Measurements from ENCODE around the gene NRCAM.

The NRCAM gene

DNA sequence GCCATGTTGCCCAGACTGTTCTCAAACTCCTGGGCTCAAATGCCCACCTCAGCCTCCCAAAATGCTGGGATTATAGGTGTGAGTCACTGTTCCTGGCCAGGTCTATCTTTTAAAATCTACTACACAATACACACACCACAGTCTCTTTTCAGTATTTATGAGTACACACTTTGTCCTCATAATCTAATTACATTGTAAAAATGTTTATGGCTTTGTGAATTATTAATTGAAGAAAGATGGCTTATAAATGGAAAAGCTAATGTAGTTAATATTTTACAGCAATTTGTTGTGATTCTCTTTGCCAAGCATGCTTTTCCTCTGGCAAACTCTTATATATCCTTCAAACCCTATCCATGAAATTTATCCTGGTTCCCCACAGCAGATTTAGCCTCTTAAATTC lies 348.1 kb downstream of the NRCAM start:
- ATAC-seq: no peak
- peak; percentile 76; the same call in 1 of the 2 replicates for TF ChIP-seq ZFP3 (CRISPR knock-in tag; IDR thresholded peaks at IDR 0.05)
- TF ChIP-seq, protein P1, sequence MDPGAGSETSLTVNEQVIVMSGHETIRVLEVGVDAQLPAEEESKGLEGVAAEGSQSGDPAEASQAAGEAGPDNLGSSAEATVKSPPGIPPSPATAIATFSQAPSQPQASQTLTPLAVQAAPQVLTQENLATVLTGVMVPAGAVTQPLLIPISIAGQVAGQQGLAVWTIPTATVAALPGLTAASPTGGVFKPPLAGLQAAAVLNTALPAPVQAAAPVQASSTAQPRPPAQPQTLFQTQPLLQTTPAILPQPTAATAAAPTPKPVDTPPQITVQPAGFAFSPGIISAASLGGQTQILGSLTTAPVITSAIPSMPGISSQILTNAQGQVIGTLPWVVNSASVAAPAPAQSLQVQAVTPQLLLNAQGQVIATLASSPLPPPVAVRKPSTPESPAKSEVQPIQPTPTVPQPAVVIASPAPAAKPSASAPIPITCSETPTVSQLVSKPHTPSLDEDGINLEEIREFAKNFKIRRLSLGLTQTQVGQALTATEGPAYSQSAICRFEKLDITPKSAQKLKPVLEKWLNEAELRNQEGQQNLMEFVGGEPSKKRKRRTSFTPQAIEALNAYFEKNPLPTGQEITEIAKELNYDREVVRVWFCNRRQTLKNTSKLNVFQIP (CRISPR knock-in tag; IDR thresholded peaks at IDR 0.05; ENCODE audit: borderline replicate concordance, low read depth): no peak

DNA sequence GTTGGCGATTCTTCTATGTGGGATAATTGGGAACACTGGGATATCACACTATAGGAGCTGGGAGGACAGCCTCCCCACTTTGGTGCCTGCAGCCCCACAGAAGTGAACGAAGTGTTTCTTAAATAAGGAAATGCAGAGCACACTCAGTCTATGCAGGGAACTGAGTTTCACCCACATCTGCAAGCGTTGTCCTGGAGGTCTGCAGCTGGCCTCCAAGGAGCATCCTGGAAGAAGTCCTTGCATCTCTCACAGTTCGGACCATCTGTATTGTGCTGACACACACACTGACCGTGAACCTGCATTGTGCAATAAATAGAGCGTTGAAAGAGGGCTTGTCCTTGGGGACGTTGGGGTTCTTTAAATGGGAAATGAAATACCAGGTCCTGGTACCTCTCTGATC lies 351.9 kb downstream of the NRCAM start:
- no peak for ATAC-seq
- TF ChIP-seq ARNTL (CRISPR knock-in tag; IDR thresholded peaks at IDR 0.05; ENCODE audit: borderline replicate concordance, low read depth): no peak
- no peak for TF ChIP-seq OSR1 (CRISPR knock-in tag; IDR thresholded peaks at IDR 0.05)
- TF ChIP-seq ZNF565 (CRISPR knock-in tag; conservative IDR thresholded peaks at IDR 0.05; ENCODE audit: low read depth): no peak
- no peak for TF ChIP-seq PPARA (CRISPR knock-in tag; IDR thresholded peaks at IDR 0.05; ENCODE audit: borderline replicate concordance)
- TF ChIP-seq ZFP3 (CRISPR knock-in tag; IDR thresholded peaks at IDR 0.05): no peak
- TF ChIP-seq, protein P2, sequence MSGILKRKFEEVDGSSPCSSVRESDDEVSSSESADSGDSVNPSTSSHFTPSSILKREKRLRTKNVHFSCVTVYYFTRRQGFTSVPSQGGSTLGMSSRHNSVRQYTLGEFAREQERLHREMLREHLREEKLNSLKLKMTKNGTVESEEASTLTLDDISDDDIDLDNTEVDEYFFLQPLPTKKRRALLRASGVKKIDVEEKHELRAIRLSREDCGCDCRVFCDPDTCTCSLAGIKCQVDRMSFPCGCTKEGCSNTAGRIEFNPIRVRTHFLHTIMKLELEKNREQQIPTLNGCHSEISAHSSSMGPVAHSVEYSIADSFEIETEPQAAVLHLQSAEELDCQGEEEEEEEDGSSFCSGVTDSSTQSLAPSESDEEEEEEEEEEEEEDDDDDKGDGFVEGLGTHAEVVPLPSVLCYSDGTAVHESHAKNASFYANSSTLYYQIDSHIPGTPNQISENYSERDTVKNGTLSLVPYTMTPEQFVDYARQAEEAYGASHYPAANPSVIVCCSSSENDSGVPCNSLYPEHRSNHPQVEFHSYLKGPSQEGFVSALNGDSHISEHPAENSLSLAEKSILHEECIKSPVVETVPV (CRISPR knock-in tag; IDR thresholded peaks at IDR 0.05): no peak
- no peak for TF ChIP-seq ISL1 (CRISPR knock-in tag; IDR thresholded peaks at IDR 0.05)
- TF ChIP-seq TOX (CRISPR knock-in tag; IDR thresholded peaks at IDR 0.05; ENCODE audit: borderline replicate concordance): no peak
- no peak for TF ChIP-seq TCF4 (CRISPR knock-in tag; IDR thresholded peaks at IDR 0.05; ENCODE audit: borderline replicate concordance)
- TF ChIP-seq RARB (CRISPR knock-in tag; IDR thresholded peaks at IDR 0.05): no peak
- TF ChIP-seq, protein P3, sequence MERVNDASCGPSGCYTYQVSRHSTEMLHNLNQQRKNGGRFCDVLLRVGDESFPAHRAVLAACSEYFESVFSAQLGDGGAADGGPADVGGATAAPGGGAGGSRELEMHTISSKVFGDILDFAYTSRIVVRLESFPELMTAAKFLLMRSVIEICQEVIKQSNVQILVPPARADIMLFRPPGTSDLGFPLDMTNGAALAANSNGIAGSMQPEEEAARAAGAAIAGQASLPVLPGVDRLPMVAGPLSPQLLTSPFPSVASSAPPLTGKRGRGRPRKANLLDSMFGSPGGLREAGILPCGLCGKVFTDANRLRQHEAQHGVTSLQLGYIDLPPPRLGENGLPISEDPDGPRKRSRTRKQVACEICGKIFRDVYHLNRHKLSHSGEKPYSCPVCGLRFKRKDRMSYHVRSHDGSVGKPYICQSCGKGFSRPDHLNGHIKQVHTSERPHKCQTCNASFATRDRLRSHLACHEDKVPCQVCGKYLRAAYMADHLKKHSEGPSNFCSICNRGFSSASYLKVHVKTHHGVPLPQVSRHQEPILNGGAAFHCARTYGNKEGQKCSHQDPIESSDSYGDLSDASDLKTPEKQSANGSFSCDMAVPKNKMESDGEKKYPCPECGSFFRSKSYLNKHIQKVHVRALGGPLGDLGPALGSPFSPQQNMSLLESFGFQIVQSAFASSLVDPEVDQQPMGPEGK (CRISPR knock-in tag; IDR thresholded peaks at IDR 0.05; ENCODE audit: borderline replicate concordance): no peak
- TF ChIP-seq, protein P1 (CRISPR knock-in tag; IDR thresholded peaks at IDR 0.05; ENCODE audit: borderline replicate concordance, low read depth): no peak
- TF ChIP-seq CSDC2 (CRISPR knock-in tag; IDR thresholded peaks at IDR 0.05): no peak
- TF ChIP-seq, protein P4, sequence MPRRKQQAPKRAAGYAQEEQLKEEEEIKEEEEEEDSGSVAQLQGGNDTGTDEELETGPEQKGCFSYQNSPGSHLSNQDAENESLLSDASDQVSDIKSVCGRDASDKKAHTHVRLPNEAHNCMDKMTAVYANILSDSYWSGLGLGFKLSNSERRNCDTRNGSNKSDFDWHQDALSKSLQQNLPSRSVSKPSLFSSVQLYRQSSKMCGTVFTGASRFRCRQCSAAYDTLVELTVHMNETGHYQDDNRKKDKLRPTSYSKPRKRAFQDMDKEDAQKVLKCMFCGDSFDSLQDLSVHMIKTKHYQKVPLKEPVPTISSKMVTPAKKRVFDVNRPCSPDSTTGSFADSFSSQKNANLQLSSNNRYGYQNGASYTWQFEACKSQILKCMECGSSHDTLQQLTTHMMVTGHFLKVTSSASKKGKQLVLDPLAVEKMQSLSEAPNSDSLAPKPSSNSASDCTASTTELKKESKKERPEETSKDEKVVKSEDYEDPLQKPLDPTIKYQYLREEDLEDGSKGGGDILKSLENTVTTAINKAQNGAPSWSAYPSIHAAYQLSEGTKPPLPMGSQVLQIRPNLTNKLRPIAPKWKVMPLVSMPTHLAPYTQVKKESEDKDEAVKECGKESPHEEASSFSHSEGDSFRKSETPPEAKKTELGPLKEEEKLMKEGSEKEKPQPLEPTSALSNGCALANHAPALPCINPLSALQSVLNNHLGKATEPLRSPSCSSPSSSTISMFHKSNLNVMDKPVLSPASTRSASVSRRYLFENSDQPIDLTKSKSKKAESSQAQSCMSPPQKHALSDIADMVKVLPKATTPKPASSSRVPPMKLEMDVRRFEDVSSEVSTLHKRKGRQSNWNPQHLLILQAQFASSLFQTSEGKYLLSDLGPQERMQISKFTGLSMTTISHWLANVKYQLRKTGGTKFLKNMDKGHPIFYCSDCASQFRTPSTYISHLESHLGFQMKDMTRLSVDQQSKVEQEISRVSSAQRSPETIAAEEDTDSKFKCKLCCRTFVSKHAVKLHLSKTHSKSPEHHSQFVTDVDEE (CRISPR knock-in tag; IDR thresholded peaks at IDR 0.05): no peak
- TF ChIP-seq ZNF70 (CRISPR knock-in tag; IDR thresholded peaks at IDR 0.05): no peak

DNA sequence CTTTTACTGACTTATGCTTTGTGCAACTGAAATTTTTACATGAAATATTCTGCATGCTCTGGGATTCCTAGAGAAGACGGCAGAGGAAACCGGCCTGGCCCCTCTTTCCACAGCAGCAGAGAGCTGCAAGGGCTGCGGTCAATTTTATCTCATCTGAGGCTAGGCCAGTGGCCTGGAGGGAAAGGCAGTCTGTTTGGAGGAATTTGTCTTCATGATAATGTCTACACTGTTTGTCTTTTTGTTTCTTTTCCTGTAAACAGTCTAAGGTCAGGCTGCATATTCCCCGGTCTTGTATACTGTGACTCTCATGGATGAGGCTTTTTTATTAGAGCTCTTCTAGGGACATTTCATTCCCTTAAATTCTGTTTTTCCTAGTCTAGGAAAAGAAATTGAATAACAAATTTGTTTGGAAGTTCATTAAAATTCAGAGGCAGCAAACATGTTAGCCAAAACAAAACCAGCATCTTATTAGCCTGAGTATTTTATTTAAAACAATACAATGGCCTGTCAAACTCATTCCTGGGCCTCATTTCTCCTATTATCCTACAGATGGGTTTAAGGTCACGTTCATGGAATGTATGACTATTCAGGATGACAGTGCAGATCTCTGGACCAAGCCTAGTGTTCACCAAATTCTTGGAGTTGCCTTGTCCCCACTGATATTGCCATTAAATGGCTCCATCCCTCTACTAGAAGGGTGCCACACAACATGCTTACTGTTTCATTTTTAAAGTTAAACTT lies 352.5 kb downstream of the NRCAM start:
- TF ChIP-seq OSR1 (CRISPR knock-in tag; IDR thresholded peaks at IDR 0.05) (no peak), ZFP3 (CRISPR knock-in tag; IDR thresholded peaks at IDR 0.05) (no peak), ISL1 (CRISPR knock-in tag; IDR thresholded peaks at IDR 0.05) (no peak), PPARA (CRISPR knock-in tag; IDR thresholded peaks at IDR 0.05; ENCODE audit: borderline replicate concordance) (no peak), ZNF565 (CRISPR knock-in tag; conservative IDR thresholded peaks at IDR 0.05; ENCODE audit: low read depth) (no peak), CSDC2 (CRISPR knock-in tag; IDR thresholded peaks at IDR 0.05) (no peak), GLIS3 (CRISPR knock-in tag; IDR thresholded peaks at IDR 0.05) (no peak), SNAI2 (CRISPR knock-in tag; IDR thresholded peaks at IDR 0.05) (no peak), ZFP30 (CRISPR knock-in tag; IDR thresholded peaks at IDR 0.05) (no peak), ZNF70 (CRISPR knock-in tag; IDR thresholded peaks at IDR 0.05) (no peak), TCF4 (CRISPR knock-in tag; IDR thresholded peaks at IDR 0.05; ENCODE audit: borderline replicate concordance) (no peak), ZNF8 (CRISPR knock-in tag; IDR thresholded peaks at IDR 0.05) (no peak), ARNTL (CRISPR knock-in tag; IDR thresholded peaks at IDR 0.05; ENCODE audit: borderline replicate concordance, low read depth) (no peak)
- TF ChIP-seq, protein P2 (CRISPR knock-in tag; IDR thresholded peaks at IDR 0.05): no peak
- TF ChIP-seq, protein P3 (CRISPR knock-in tag; IDR thresholded peaks at IDR 0.05; ENCODE audit: borderline replicate concordance): no peak
- peak; percentile 48; the same call in 2 of the 3 replicates for ATAC-seq
